Endodermal cell (in vitro differentiated cells): Measurements from ENCODE around the gene DGKD. TPM values are rescaled to one million over a fixed set of nuclear protein-coding genes. Genes with fewer than 3 reads are reported as not detected.
A peak's percentile ranks its signal among the peaks of the same experiment; 100 is the strongest.

Experiments
- DNase-seq: peaks from one replicate; pipeline ENCODE4 v3.0.0-alpha.2; 2017
- H3K27ac ChIP-seq: 2 replicates; pipeline ENCODE4 v1.5.1; 2013; ENCODE audit warnings: mild to moderate bottlenecking, low read depth, low read length, moderate library complexity
- H3K27me3 ChIP-seq: 2 replicates; pipeline ENCODE4 v1.6.1; 2013; ENCODE audit warnings: mild to moderate bottlenecking, low read length, moderate library complexity; ENCODE audit not compliant: insufficient read depth, control insufficient read depth, poor library complexity, severe bottlenecking
- H3K36me3 ChIP-seq: 2 replicates; pipeline ENCODE4 v1.7.0; 2013; ENCODE audit warnings: mild to moderate bottlenecking, low read length, moderate library complexity; ENCODE audit not compliant: control insufficient read depth, insufficient read depth
- H3K4me1 ChIP-seq: one replicate; pipeline ENCODE4 v1.7.0; 2013; ENCODE audit warnings: low read length; ENCODE audit not compliant: control insufficient read depth, insufficient read depth
- H3K4me3 ChIP-seq: 2 replicates; pipeline ENCODE4 v1.5.1; 2013; ENCODE audit warnings: mild to moderate bottlenecking, low read length, moderate library complexity
- H3K9ac ChIP-seq: 2 replicates; pipeline ENCODE4 v1.6.1; 2013; ENCODE audit warnings: mild to moderate bottlenecking, low read length, moderate library complexity; ENCODE audit not compliant: poor library complexity, severe bottlenecking; ENCODE audit errors: extremely low read depth
- H3K9me3 ChIP-seq: 2 replicates; pipeline ENCODE4 v1.6.1; 2013; ENCODE audit warnings: mild to moderate bottlenecking, low read length, moderate library complexity; ENCODE audit not compliant: control insufficient read depth
- H3K27ac Mint-ChIP-seq: 2 replicates; pipeline ENCODE4 v1.8.0; 2020; ENCODE audit warnings: mixed read lengths
- H3K27me3 Mint-ChIP-seq: 2 replicates; pipeline ENCODE4 v1.8.0; 2021; ENCODE audit warnings: mild to moderate bottlenecking, mixed read lengths; ENCODE audit not compliant: insufficient read depth
- H3K36me3 Mint-ChIP-seq: 2 replicates; pipeline ENCODE4 v1.8.0; 2020; ENCODE audit warnings: low read depth, mixed read lengths
- H3K4me1 Mint-ChIP-seq: 2 replicates; pipeline ENCODE4 v1.8.0; 2020; ENCODE audit warnings: mixed read lengths
- H3K4me3 Mint-ChIP-seq: 2 replicates; pipeline ENCODE4 v1.8.0; 2020; ENCODE audit warnings: mild to moderate bottlenecking, moderate library complexity, mixed read lengths
- H3K9me3 Mint-ChIP-seq: 2 replicates; pipeline ENCODE4 v1.8.0; 2020; ENCODE audit warnings: mild to moderate bottlenecking, mixed read lengths
- CTCF ChIP-seq: fragments of 200-600 bp; sonication (generic); conservative IDR thresholded peaks from 2 replicates; pipeline ENCODE4 v1.5.0; 2021; ENCODE audit warnings: antibody characterized with exemption, mild to moderate bottlenecking
- WGBS, 2 experiments: methylation state at CpG; one replicate each; pipeline versions ENCODE4 v1.1.5 to v1.1.7; 2013; ENCODE audit warnings: missing lambda C conversion rate in 2 of 2, mixed read lengths in 1 of 2; ENCODE audit not compliant: insufficient coverage in 1 of 2, insufficient read length in 1 of 2; 5-methylcytosine and 5-hydroxymethylcytosine counted together
- total RNA-seq, 2 donors: library from RNA; stranded (reverse); fragmentation: NEBNext Ultra II Directional in 1 of 2; extraction: Animal tissue kit (Norgen Biotek cat#: 25700) in 1 of 2; gene quantifications; 2 replicates in 1 of 2; 3 replicates in 1 of 2; pipeline ENCODE4 v1.2.1, GENCODE V29; 2021

Gene DGKD
- total RNA-seq, 2 donors from 2014 or later = 39.2 to 46.9 TPM

GRCh38 chr2:233440314-233440713 is 86.0 kb downstream of the DGKD start:
- no peaks in the 10 kb centered on the region for H3K4me1 Mint-ChIP-seq
- TF ChIP-seq CTCF = no peak
- no peak overlapping the region for H3K27ac ChIP-seq
- no peaks in the 10 kb centered on the region for H3K9me3 Mint-ChIP-seq
- H3K36me3 ChIP-seq = peaks cover 7% of the 10 kb centered on the region
- no peaks in the 10 kb centered on the region for H3K27me3 Mint-ChIP-seq
- peak overlapping the region; percentile 15 for H3K27ac Mint-ChIP-seq
- WGBS, 2 experiments = 94% methylated on average over 9 to 17 of the region's 17 CpGs
- no peak overlapping the region for H3K4me3 ChIP-seq
- H3K27me3 ChIP-seq = no peaks in the 10 kb centered on the region
- H3K9ac ChIP-seq = no peak overlapping the region
- H3K4me1 ChIP-seq = no peaks in the 10 kb centered on the region
- no peak for DNase-seq
- peaks cover 31% of the 10 kb centered on the region for H3K36me3 Mint-ChIP-seq
- H3K4me3 Mint-ChIP-seq = no peak overlapping the region
- no peaks in the 10 kb centered on the region for H3K9me3 ChIP-seq

DNA sequence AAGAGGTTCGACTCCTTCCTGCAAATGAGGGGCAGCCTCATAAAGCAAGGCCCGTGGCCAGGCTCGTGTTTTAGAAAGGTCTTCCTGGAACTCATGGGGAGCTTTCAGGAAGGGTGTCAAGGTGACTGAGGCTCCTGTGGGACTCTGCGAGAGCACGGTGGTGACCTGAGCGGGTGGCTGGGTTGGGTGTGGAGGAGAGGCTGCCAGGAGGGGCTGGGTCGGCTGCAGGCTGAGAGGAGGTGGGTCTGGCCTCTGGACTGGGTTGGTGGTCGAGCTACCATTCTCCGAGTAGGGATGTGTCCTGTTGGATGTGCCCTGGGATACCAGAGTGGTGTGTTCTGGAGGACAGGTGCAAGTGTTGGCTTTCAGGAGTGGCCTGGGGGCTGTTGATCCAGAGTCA is 86.4 kb downstream of the DGKD start:
- no peak for TF ChIP-seq CTCF
- Histone ChIP-seq H3K36me3 (peaks cover 7% of the 10 kb centered on the region), H3K9me3 (no peaks in the 10 kb centered on the region), H3K4me3 (no peak overlapping the region), H3K27me3 (no peaks in the 10 kb centered on the region), H3K9ac (no peak overlapping the region), H3K27ac (no peak overlapping the region), H3K4me1 (no peaks in the 10 kb centered on the region)
- Mint-ChIP-seq H3K4me1 (no peaks in the 10 kb centered on the region), H3K9me3 (no peaks in the 10 kb centered on the region), H3K36me3 (peaks cover 32% of the 10 kb centered on the region), H3K27me3 (no peaks in the 10 kb centered on the region), H3K27ac (peak overlapping the region; percentile 15), H3K4me3 (no peak overlapping the region)
- 93 to 100% methylated on average over 4 to 9 of the region's 9 CpGs for WGBS, 2 experiments
- DNase-seq = no peak

- Mint-ChIP-seq H3K36me3 (peaks cover 32% of the 10 kb centered on the region), H3K27me3 (no peaks in the 10 kb centered on the region), H3K9me3 (no peaks in the 10 kb centered on the region), H3K4me3 (no peak overlapping the region), H3K4me1 (no peaks in the 10 kb centered on the region), H3K27ac (peak overlapping the region; percentile 15)
- Histone ChIP-seq H3K27me3 (no peaks in the 10 kb centered on the region), H3K4me3 (no peak overlapping the region), H3K27ac (no peak overlapping the region), H3K9me3 (no peaks in the 10 kb centered on the region), H3K36me3 (peaks cover 7% of the 10 kb centered on the region), H3K4me1 (no peaks in the 10 kb centered on the region), H3K9ac (no peak overlapping the region)
- no peak for TF ChIP-seq CTCF
- 92 to 95% methylated on average over 21 to 26 of the region's 26 CpGs for WGBS, 2 experiments
- DNase-seq = peak; percentile 37
These were observed 87.1 kb downstream of the DGKD start for GRCh38 chr2:233441161-233442027.
